A549 (cell line): ENCODE measurements around the gene ALB. TPM values are rescaled to one million over a fixed set of nuclear protein-coding genes. Genes with fewer than 3 reads are reported as not detected.

ENCODE experiments used
- ATAC-seq, 2 experiments: fragments of 200-7000 bp in 1 of 2; fragments of >200 bp in 1 of 2; cut with Nextera tagmentation in 1 of 2; cut with Tn5 transposase in 1 of 2; 3 replicates each; pipeline versions ENCODE4 v1.8.0 to v1.9.1; 2018 to 2020; ENCODE audit warnings: mild to moderate bottlenecking in 1 of 2, moderate library complexity in 1 of 2
- CTCF ChIA-PET: fragments of 300-600 bp; sonication (Branson Sonifier 250); formaldehyde crosslinking; extraction: SDS; loops from one replicate; lab custom pipeline; 2021; ENCODE audit warnings: antibody characterized with exemption, inconsistent platforms; lab: Yijun Ruan, JAX
- POLR2A ChIA-PET: fragments of 350-600 bp; formaldehyde crosslinking; extraction: SDS; loops from one replicate; lab custom pipeline; 2021; ENCODE audit warnings: antibody characterized with exemption, inconsistent platforms; lab: Yijun Ruan, JAX
- DNase-seq, 2 experiments: peaks; one replicate each; pipeline versions ENCODE4 v3.0.0 to v3.0.0-alpha.2; 2011 to 2016; ENCODE audit warnings: low read depth in 1 of 2, low spot score in 1 of 2
- FAIRE-seq: peaks from 2 replicates; lab custom pipeline; 2011; peaks lifted over from hg19 to GRCh38; lab: Jason Lieb, UNC
- H3K27ac ChIP-seq, 2 experiments: fragments of >200 bp; sonication (Bioruptor Twin); formaldehyde crosslinking; 3 replicates each; pipeline ENCODE4 v1.5.1; 2016 to 2017
- H3K4me1 ChIP-seq: fragments of >200 bp; sonication (Bioruptor Twin); formaldehyde crosslinking; 3 replicates; pipeline ENCODE4 v1.6.1; 2016
- H3K4me2 ChIP-seq: fragments of >200 bp; sonication (Bioruptor Twin); formaldehyde crosslinking; 3 replicates; pipeline ENCODE4 v1.6.1; 2016
- H3K4me3 ChIP-seq: fragments of >200 bp; sonication (Bioruptor Twin); formaldehyde crosslinking; 3 replicates; pipeline ENCODE4 v1.5.1; 2016
- H3K9me3 ChIP-seq: fragments of >200 bp; sonication (Bioruptor Twin); formaldehyde crosslinking; 3 replicates; pipeline ENCODE4 v1.6.1; 2016
- ATOH8 ChIP-seq: fragments of 250-450 bp; sonication (Bioruptor Pico); IDR thresholded peaks from 2 replicates; pipeline ENCODE4 v1.5.0; 2020; ENCODE audit warnings: low read depth, mild to moderate bottlenecking, moderate library complexity
- BHLHE40 ChIP-seq: IDR thresholded peaks from 2 replicates; pipeline ENCODE4 v1.6.1; 2012; ENCODE audit warnings: low read depth, low read length, inconsistent platforms
- CBX2 ChIP-seq: fragments of 200-600 bp; sonication (generic); IDR thresholded peaks from 2 replicates; pipeline ENCODE4 v1.6.1; 2016; ENCODE audit warnings: low read depth, mild to moderate bottlenecking, borderline replicate concordance
- CBX8 ChIP-seq: fragments of 200-600 bp; sonication (generic); IDR thresholded peaks from 2 replicates; pipeline ENCODE4 v1.6.1; 2016
- CEBPB ChIP-seq, 2 experiments: fragments of >200 bp in 1 of 2; sonication (Bioruptor Twin) in 1 of 2; formaldehyde crosslinking in 1 of 2; IDR thresholded peaks; 2 replicates each; pipeline ENCODE4 v1.6.1; 2012 to 2016
- CHD4 ChIP-seq: fragments of 200-600 bp; sonication (generic); IDR thresholded peaks from 2 replicates; pipeline ENCODE4 v1.6.1; 2016; ENCODE audit warnings: antibody characterized with exemption, mild to moderate bottlenecking, borderline replicate concordance
- CTCF ChIP-seq: fragments of >200 bp; sonication (Bioruptor Twin); formaldehyde crosslinking; IDR thresholded peaks from 3 replicates; pipeline ENCODE4 v1.5.1; 2016
- E2F6 ChIP-seq: IDR thresholded peaks from 2 replicates; pipeline ENCODE4 v1.6.1; 2012; ENCODE audit warnings: low read depth, borderline replicate concordance
- EHMT2 ChIP-seq: fragments of 200-600 bp; sonication (generic); IDR thresholded peaks from 2 replicates; pipeline ENCODE4 v1.6.1; 2016; ENCODE audit warnings: antibody characterized with exemption, low read depth, mild to moderate bottlenecking, moderate library complexity
- ESRRA ChIP-seq: fragments of 150-350 bp; IDR thresholded peaks from 2 replicates; pipeline ENCODE4 v1.6.1; 2014; ENCODE audit warnings: mild to moderate bottlenecking, low read length, borderline replicate concordance
- FOXS1 ChIP-seq: fragments of 250-450 bp; sonication (Bioruptor Pico); IDR thresholded peaks from 2 replicates; pipeline ENCODE4 v1.5.0; 2020; ENCODE audit warnings: mild to moderate bottlenecking, moderate library complexity
- GATA3 ChIP-seq: IDR thresholded peaks from 2 replicates; pipeline ENCODE4 v1.6.1; 2012; ENCODE audit warnings: borderline replicate concordance
- HDAC2 ChIP-seq: fragments of 200-600 bp; sonication (generic); IDR thresholded peaks from 2 replicates; pipeline ENCODE4 v1.6.1; 2016
- HES2 ChIP-seq: fragments of >200 bp; sonication (Bioruptor Twin); formaldehyde crosslinking; IDR thresholded peaks from 2 replicates; pipeline ENCODE4 v1.6.1; 2016
- HMGXB4 ChIP-seq: fragments of 250-450 bp; sonication (Bioruptor Pico); IDR thresholded peaks from 2 replicates; pipeline ENCODE4 v1.5.0; 2021; ENCODE audit warnings: mild to moderate bottlenecking, moderate library complexity, borderline replicate concordance
- HOXA7 ChIP-seq: fragments of 250-450 bp; sonication (Bioruptor Pico); IDR thresholded peaks from 2 replicates; pipeline ENCODE4 v1.5.0; 2020; ENCODE audit warnings: mild to moderate bottlenecking, moderate library complexity
- MAFK ChIP-seq: fragments of 450-650 bp; IDR thresholded peaks from 2 replicates; pipeline ENCODE4 v1.6.1; 2014; ENCODE audit not compliant: partially characterized antibody
- MAX ChIP-seq: IDR thresholded peaks from 2 replicates; pipeline ENCODE4 v1.6.1; 2012
- NFE2L2 ChIP-seq: fragments of 150-350 bp; conservative IDR thresholded peaks from 2 replicates; pipeline ENCODE4 v1.6.1; 2014; ENCODE audit warnings: low read length
- NR3C1 ChIP-seq: fragments of >200 bp; sonication (Bioruptor Twin); formaldehyde crosslinking; IDR thresholded peaks from 3 replicates; pipeline ENCODE4 v1.6.1; 2017
- PHF8 ChIP-seq: fragments of 200-600 bp; sonication (generic); IDR thresholded peaks from 2 replicates; pipeline ENCODE4 v1.6.1; 2016; ENCODE audit warnings: low read depth, mild to moderate bottlenecking, antibody characterized with exemption, moderate library complexity, borderline replicate concordance
- POLR2AphosphoS2 ChIP-seq: conservative IDR thresholded peaks from 2 replicates; pipeline ENCODE4 v1.6.1; 2012; ENCODE audit warnings: low read length, improper control_type of control experiment, inconsistent platforms
- RAD21 ChIP-seq, 2 experiments: fragments of >200 bp in 1 of 2; sonication (Bioruptor Twin) in 1 of 2; formaldehyde crosslinking in 1 of 2; IDR thresholded peaks in 1 of 2; conservative IDR thresholded peaks in 1 of 2; 2 replicates in 1 of 2; 3 replicates in 1 of 2; pipeline ENCODE4 v1.6.1; 2012 to 2018; ENCODE audit warnings: inconsistent platforms in 1 of 2
- RFX5 ChIP-seq: fragments of 450-650 bp; IDR thresholded peaks from 2 replicates; pipeline ENCODE4 v1.7.1; 2014; ENCODE audit warnings: antibody characterized with exemption, mild to moderate bottlenecking, moderate library complexity
- RNF2 ChIP-seq: fragments of 200-600 bp; sonication (generic); IDR thresholded peaks from 2 replicates; pipeline ENCODE4 v1.6.1; 2016; ENCODE audit warnings: low read depth, mild to moderate bottlenecking, antibody characterized with exemption, moderate library complexity, borderline replicate concordance
- SREBF2 ChIP-seq: fragments of 450-650 bp; IDR thresholded peaks from 2 replicates; pipeline ENCODE4 v1.6.1; 2014; ENCODE audit warnings: mild to moderate bottlenecking, moderate library complexity
- TP53 ChIP-seq: fragments of 250-450 bp; sonication (Bioruptor Pico); IDR thresholded peaks from 2 replicates; pipeline ENCODE4 v1.5.0; 2021; ENCODE audit warnings: mild to moderate bottlenecking, moderate library complexity
- USF2 ChIP-seq: fragments of 450-650 bp; IDR thresholded peaks from 2 replicates; pipeline ENCODE4 v1.6.1; 2014; ENCODE audit warnings: antibody characterized with exemption
- ZFP36 ChIP-seq: fragments of 450-650 bp; IDR thresholded peaks from 2 replicates; pipeline ENCODE4 v1.6.1; 2014; ENCODE audit warnings: borderline replicate concordance; ENCODE audit not compliant: partially characterized antibody
- ZNF302 ChIP-seq: fragments of 250-450 bp; sonication (Bioruptor Pico); IDR thresholded peaks from 2 replicates; pipeline ENCODE4 v1.9.0; 2021; ENCODE audit warnings: inconsistent platforms, mild to moderate bottlenecking, moderate library complexity
- WGBS: methylation state at CpG from one replicate; pipeline ENCODE4 v1.1.6; 2017; ENCODE audit errors: missing lambda C conversion rate; 5-methylcytosine and 5-hydroxymethylcytosine counted together
- polyA plus RNA-seq, 4 experiments: library from polyadenylated mRNA; depleted of rRNA in 3 of 4; stranded (reverse); fragments of >200 nt; fragmentation: RNase III in 1 of 4; extraction: RNeasy Plus Mini Kit Qiagen cat#74134 plus additional on column Dnase treatment in 1 of 4; gene quantifications; 2 replicates in 3 of 4; 3 replicates in 1 of 4; pipeline ENCODE4 v1.2.3, GENCODE V29; 2011 to 2017

Gene ALB
- polyA plus RNA-seq, 2 of the 4 experiments (the other 2 are of a cell fraction), result 0.10 to 0.25 TPM

GRCh38 chr4:73451404-73451803 lies 47.3 kb downstream of the ALB start:
- POLR2A ChIA-PET, result no interaction called here
- WGBS, result 74% methylated on average over 3 of the region's 3 CpGs
- no peak for FAIRE-seq

GRCh38 chr4:73451981-73452747 lies 48.1 kb downstream of the ALB start:
- POLR2A ChIA-PET, result no interaction called here
- no peak for TF ChIP-seq HMGXB4 (CRISPR knock-in tag)
- TF ChIP-seq TP53, result no peak
- TF ChIP-seq NR3C1, result no peak
- TF ChIP-seq NFE2L2, result no peak
- TF ChIP-seq CBX2, result no peak
- TF ChIP-seq MAX, result no peak
- no peak for TF ChIP-seq SREBF2
- no peak for TF ChIP-seq EHMT2
- no peak for TF ChIP-seq CHD4
- no peak for TF ChIP-seq HDAC2
- TF ChIP-seq GATA3, result no peak
- TF ChIP-seq RNF2, result no peak
- no peak for TF ChIP-seq CEBPB (IDR thresholded peaks at IDR 0.05)
- TF ChIP-seq ESRRA, result no peak
- TF ChIP-seq RAD21 (conservative IDR thresholded peaks at IDR 0.05 in 1 of 2, IDR thresholded peaks at IDR 0.05 in 1 of 2), result no peak
- no peak for TF ChIP-seq CTCF
- no peak for TF ChIP-seq USF2
- TF ChIP-seq ATOH8 (CRISPR knock-in tag), result no peak
- TF ChIP-seq BHLHE40, result no peak

More at GRCh38 chr4:73451404-73451803, 47.3 kb downstream of the ALB start:
- no peak for TF ChIP-seq GATA3
- no peak for TF ChIP-seq POLR2AphosphoS2
- TF ChIP-seq HES2, result no peak
- TF ChIP-seq PHF8, result no peak
- TF ChIP-seq ATOH8 (CRISPR knock-in tag), result no peak
- no peak for TF ChIP-seq MAFK
- TF ChIP-seq FOXS1, result no peak
- no peak for TF ChIP-seq CHD4
- TF ChIP-seq CBX8, result no peak
- no peak for TF ChIP-seq ZFP36
- no peak for TF ChIP-seq E2F6
- TF ChIP-seq HOXA7 (CRISPR knock-in tag), result no peak
- TF ChIP-seq RFX5, result no peak
- no peak for TF ChIP-seq ZNF302 (CRISPR knock-in tag)
- no peak for TF ChIP-seq TP53
- no peak for TF ChIP-seq RNF2
- H3K4me2 ChIP-seq, result peak overlapping the region; percentile 61; the same call in 2 of the 3 replicates
- H3K4me1 ChIP-seq, result peaks cover 18% of the 10 kb centered on the region; the same call in 2 of the 3 replicates
- H3K27ac ChIP-seq, result peak overlapping the region; percentile 60 to 74; a peak in 3 of 6 replicates
- DNase-seq (peak in 1 of 2 experiments; percentile 4), ATAC-seq (no peak)
- no peak overlapping the region for H3K4me3 ChIP-seq
- no peaks in the 10 kb centered on the region for H3K9me3 ChIP-seq
- CTCF ChIA-PET, result no interaction called here

More at GRCh38 chr4:73451981-73452747, 48.1 kb downstream of the ALB start:
- ATAC-seq, result no peak
- 90% methylated on average over 4 of the region's 4 CpGs for WGBS
- no peak overlapping the region for H3K4me2 ChIP-seq
- CTCF ChIA-PET, result no interaction called here
- no peaks in the 10 kb centered on the region for H3K9me3 ChIP-seq
- peaks cover 18% of the 10 kb centered on the region; the same call in 2 of the 3 replicates for H3K4me1 ChIP-seq
- H3K4me3 ChIP-seq, result no peak overlapping the region
- FAIRE-seq, result no peak
- H3K27ac ChIP-seq, result no peak overlapping the region; a peak in 1 of 6 replicates
- DNase-seq, result no peak
